Liver (tissue), 9 donors: ENCODE measurements around the gene TRMT44. TPM values are rescaled to one million over a fixed set of nuclear protein-coding genes. Genes with fewer than 3 reads are reported as not detected.

Source experiments
- DNase-seq: peaks from one replicate; pipeline ENCODE4 v3.0.0-alpha.2; 2017; ENCODE audit warnings: low spot score
- H3K27ac ChIP-seq, 2 donors: one replicate each; pipeline ENCODE4 v1.7.0; 2013; ENCODE audit warnings: inconsistent platforms in 2 of 2, low read length in 2 of 2, control low read depth in 1 of 2, low read depth in 1 of 2, mild to moderate bottlenecking in 1 of 2
- H3K27me3 ChIP-seq, 4 donors: one replicate each; pipeline versions ENCODE4 v1.6.1 to v1.7.0; 2013; ENCODE audit warnings: low read length in 3 of 4, inconsistent platforms in 1 of 4, mild to moderate bottlenecking in 1 of 4, moderate library complexity in 1 of 4; ENCODE audit not compliant: control insufficient read depth in 4 of 4, insufficient read depth in 4 of 4
- H3K36me3 ChIP-seq, 4 donors: one replicate each; pipeline versions ENCODE4 v1.6.1 to v1.7.0; 2013; ENCODE audit warnings: low read length in 3 of 4, mild to moderate bottlenecking in 3 of 4, low read depth in 1 of 4, moderate library complexity in 1 of 4; ENCODE audit not compliant: control insufficient read depth in 4 of 4, insufficient read depth in 3 of 4
- H3K4me1 ChIP-seq, 4 donors: one replicate each; pipeline versions ENCODE4 v1.6.1 to v1.7.0; 2013; ENCODE audit warnings: low read length in 3 of 4, mild to moderate bottlenecking in 3 of 4, moderate library complexity in 1 of 4; ENCODE audit not compliant: control insufficient read depth in 4 of 4, insufficient read depth in 4 of 4
- H3K4me3 ChIP-seq, 3 donors: one replicate each; pipeline versions ENCODE4 v1.6.1 to v1.7.0; 2013; ENCODE audit warnings: low read length in 3 of 3, control low read depth in 1 of 3, low read depth in 1 of 3, mild to moderate bottlenecking in 1 of 3
- H3K9ac ChIP-seq, 2 donors: one replicate each; pipeline ENCODE4 v1.7.0; 2013; ENCODE audit warnings: low read length in 2 of 2, mild to moderate bottlenecking in 2 of 2, moderate library complexity in 2 of 2, control low read depth in 1 of 2, low read depth in 1 of 2
- H3K9me3 ChIP-seq, 4 donors: one replicate each; pipeline versions ENCODE4 v1.6.1 to v1.7.0; 2013; ENCODE audit warnings: low read length in 3 of 4; ENCODE audit not compliant: control insufficient read depth in 4 of 4
- ATF3 ChIP-seq: IDR thresholded peaks from 2 replicates; pipeline ENCODE4 v1.6.1; 2016; ENCODE audit warnings: antibody characterized with exemption
- EGR1 ChIP-seq, 2 donors: IDR thresholded peaks; 2 replicates each; pipeline ENCODE4 v1.6.1; 2016 to 2018; ENCODE audit warnings: antibody characterized with exemption in 2 of 2, low read depth in 2 of 2
- FOXA1 ChIP-seq: IDR thresholded peaks from 2 replicates; pipeline ENCODE4 v1.6.1; 2016; ENCODE audit warnings: antibody characterized with exemption
- HNF4G ChIP-seq: IDR thresholded peaks from 2 replicates; pipeline ENCODE4 v1.6.1; 2016; ENCODE audit warnings: antibody characterized with exemption
- JUND ChIP-seq, 2 donors: IDR thresholded peaks; 2 replicates each; pipeline ENCODE4 v1.6.1; 2016; ENCODE audit warnings: antibody characterized with exemption in 2 of 2
- MAX ChIP-seq: IDR thresholded peaks from 2 replicates; pipeline ENCODE4 v1.6.1; 2016; ENCODE audit warnings: antibody characterized with exemption
- NR2F2 ChIP-seq: IDR thresholded peaks from 2 replicates; pipeline ENCODE4 v1.6.1; 2016; ENCODE audit warnings: antibody characterized with exemption
- RAD21 ChIP-seq, 2 donors: IDR thresholded peaks; 2 replicates each; pipeline ENCODE4 v1.6.1; 2016; ENCODE audit warnings: antibody characterized with exemption in 2 of 2, mild to moderate bottlenecking in 2 of 2
- REST ChIP-seq: IDR thresholded peaks from 2 replicates; pipeline ENCODE4 v1.6.1; 2016; ENCODE audit warnings: antibody characterized with exemption, mild to moderate bottlenecking
- RXRA ChIP-seq, 2 donors: IDR thresholded peaks; 2 replicates each; pipeline ENCODE4 v1.6.1; 2017 to 2018; ENCODE audit warnings: antibody characterized with exemption in 2 of 2, mild to moderate bottlenecking in 1 of 2
- SP1 ChIP-seq: IDR thresholded peaks from 2 replicates; pipeline ENCODE4 v1.6.1; 2018; ENCODE audit warnings: antibody characterized with exemption, mild to moderate bottlenecking
- TAF1 ChIP-seq: conservative IDR thresholded peaks from 2 replicates; pipeline ENCODE4 v1.6.1; 2016; ENCODE audit warnings: antibody characterized with exemption, mild to moderate bottlenecking
- YY1 ChIP-seq: IDR thresholded peaks from 2 replicates; pipeline ENCODE4 v1.6.1; 2016; ENCODE audit warnings: antibody characterized with exemption, mild to moderate bottlenecking
- ZBTB33 ChIP-seq: IDR thresholded peaks from 2 replicates; pipeline ENCODE4 v1.6.1; 2016; ENCODE audit warnings: antibody characterized with exemption
- WGBS: extraction: QIAGEN DNeasy Blood & Tissue Kit; methylation state at CpG from one replicate; pipeline ENCODE4 v1.1.7; 2013; 5-methylcytosine and 5-hydroxymethylcytosine counted together
- polyA plus RNA-seq, 2 donors: library from polyadenylated mRNA; stranded (reverse) in 1 of 2; unstranded in 1 of 2; fragments of 200-250 nt in 1 of 2; fragments of >200 nt in 1 of 2; fragmentation: Nextera tagmentation in 1 of 2; extraction: Ambion mirVana in 1 of 2; gene quantifications; one replicate each; pipeline versions ENCODE4 v1.2.1 to v1.2.3, GENCODE V29; 2013 to 2015
- total RNA-seq, 2 donors: library from RNA; depleted of rRNA; stranded (reverse); fragments of >200 nt; gene quantifications; one replicate each; pipeline ENCODE4 v1.2.3, GENCODE V29; 2014
- donor health status: healthy.
- donor health status: healthy.
- donor health status: healthy.
- donor health status: healthy.
- donor health status: healthy.

The TRMT44 gene
- total and polyA plus RNA-seq, 4 donors, result 3.0 to 16.0 (median 5.7) TPM

GRCh38 chr4:8470451-8471024 is 30.0 kb downstream of the TRMT44 start:
- Histone ChIP-seq H3K9me3 (no peaks in the 10 kb centered on the region), H3K9ac (no peak overlapping the region), H3K27me3 (no peaks in the 10 kb centered on the region), H3K36me3 (peaks cover 5 to 41% (median 10%) of the 10 kb centered on the region in 4 donors), H3K27ac (no peak overlapping the region), H3K4me3 (no peak overlapping the region), H3K4me1 (no peaks in the 10 kb centered on the region)
- DNase-seq, result no peak
- TF ChIP-seq FOXA1 (no peak), RAD21 (IDR thresholded peaks at IDR 0.05) (no peak), EGR1 (IDR thresholded peaks at IDR 0.05; ENCODE audit: low read depth in 2 of 2) (no peak), SP1 (no peak), YY1 (no peak), ATF3 (no peak), JUND (IDR thresholded peaks at IDR 0.05) (no peak), NR2F2 (no peak)
- WGBS, result 97% methylated on average over 14 of the region's 14 CpGs

- H3K36me3 ChIP-seq, result peaks cover 5 to 40% (median 10%) of the 10 kb centered on the region in 4 donors
Observed at GRCh38 chr4:8471211-8471875, 30.8 kb downstream of the TRMT44 start.

More at GRCh38 chr4:8471211-8471875, 30.8 kb downstream of the TRMT44 start:
- Histone ChIP-seq H3K27me3 (no peaks in the 10 kb centered on the region), H3K4me3 (no peak overlapping the region), H3K27ac (no peak overlapping the region), H3K9me3 (no peaks in the 10 kb centered on the region), H3K9ac (no peak overlapping the region), H3K4me1 (no peaks in the 10 kb centered on the region)
- TF ChIP-seq MAX, result no peak
- no peak for TF ChIP-seq ZBTB33
- TF ChIP-seq RXRA (IDR thresholded peaks at IDR 0.05), result no peak
- no peak for TF ChIP-seq ATF3
- no peak for TF ChIP-seq JUND (IDR thresholded peaks at IDR 0.05)
- no peak for TF ChIP-seq HNF4G
- no peak for TF ChIP-seq NR2F2
- TF ChIP-seq YY1, result no peak
- no peak for TF ChIP-seq REST
- TF ChIP-seq RAD21 (IDR thresholded peaks at IDR 0.05), result no peak
- TF ChIP-seq TAF1, result no peak
- no peak for TF ChIP-seq EGR1 (IDR thresholded peaks at IDR 0.05; ENCODE audit: low read depth in 2 of 2)
- no peak for TF ChIP-seq SP1
- WGBS, result 91% methylated on average over 24 of the region's 24 CpGs
- no peak for DNase-seq
